PC-9 (cell line): Measurements from ENCODE around the gene MYCBPAP.

Experiments used
- CTCF ChIP-seq: fragments of 200-600 bp; sonication (generic); conservative IDR thresholded peaks from 2 replicates; pipeline ENCODE4 v1.6.1; 2017; ENCODE audit warnings: mixed run types, antibody characterized with exemption, mild to moderate bottlenecking, moderate library complexity
- EZH2 ChIP-seq: fragments of 200-600 bp; sonication (generic); IDR thresholded peaks from 2 replicates; pipeline ENCODE4 v1.8.0; 2017; ENCODE audit warnings: antibody characterized with exemption, low read depth

GRCh38 chr17:50478391-50479381, 29.6 kb upstream of the MYCBPAP start, which contains the start of gene RSAD1:
- TF ChIP-seq CTCF, result peak; percentile 83
- TF ChIP-seq EZH2, result no peak
